ENCODE data around the gene FBXO34. TPM values are rescaled to one million over a fixed set of nuclear protein-coding genes. Genes with fewer than 3 reads are reported as not detected.

The FBXO34 gene
- total RNA-seq, 1 donor from 2014 or later = 32.4 TPM

GRCh38 chr14:55271572-55272298, 514 bp downstream of the FBXO34 start:
- Mint-ChIP-seq H3K27ac (peak overlapping the region; percentile 99), H3K9me3 (ENCODE audit: low read depth) (no peaks in the 10 kb centered on the region), H3K27me3 (no peaks in the 10 kb centered on the region), H3K4me1 (ENCODE audit: low read depth) (peaks cover 40% of the 10 kb centered on the region), H3K36me3 (ENCODE audit: insufficient read depth) (peaks cover 1% of the 10 kb centered on the region), H3K4me3 (ENCODE audit: low read depth) (peak overlapping the region; percentile 89)
- peak; percentile 47 for DNase-seq (ENCODE audit: low spot score, unreplicated experiment)
- TF ChIP-seq CTCF (IDR thresholded peaks at IDR 0.05; ENCODE audit: unreplicated experiment) = no peak

DNA sequence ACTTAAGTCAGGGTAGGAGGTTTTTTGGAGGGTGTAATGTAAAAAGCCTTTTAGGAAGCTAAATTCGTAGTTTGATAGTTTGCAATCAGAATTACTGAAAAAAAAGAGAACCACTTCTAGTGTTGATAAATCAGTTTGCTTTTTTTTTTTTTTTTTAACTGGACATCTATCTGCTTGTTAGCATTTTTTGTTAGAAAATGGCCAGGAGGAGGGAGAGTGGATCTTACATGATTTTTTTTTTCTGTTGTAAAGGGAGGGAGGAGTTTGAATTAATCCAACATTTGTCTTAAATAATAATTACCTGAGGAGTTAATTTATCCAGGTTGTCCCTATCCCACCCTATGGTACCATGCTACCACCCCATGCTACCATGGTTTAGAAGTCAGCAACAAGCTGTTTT, 1.2 kb downstream of the FBXO34 start:
- Mint-ChIP-seq H3K4me1 (ENCODE audit: low read depth) (peaks cover 45% of the 10 kb centered on the region), H3K27me3 (no peaks in the 10 kb centered on the region), H3K9me3 (ENCODE audit: low read depth) (no peaks in the 10 kb centered on the region), H3K4me3 (ENCODE audit: low read depth) (peak overlapping the region; percentile 89), H3K27ac (peak overlapping the region; percentile 99), H3K36me3 (ENCODE audit: insufficient read depth) (peaks cover 1% of the 10 kb centered on the region)
- no peak for TF ChIP-seq CTCF (IDR thresholded peaks at IDR 0.05; ENCODE audit: unreplicated experiment)
- no peak for DNase-seq (ENCODE audit: low spot score, unreplicated experiment)

- H3K4me1 Mint-ChIP-seq (ENCODE audit: low read depth) = peaks cover 51% of the 10 kb centered on the region
- H3K4me3 Mint-ChIP-seq (ENCODE audit: low read depth) = peak overlapping the region; percentile 89
- no peak for TF ChIP-seq CTCF (IDR thresholded peaks at IDR 0.05; ENCODE audit: unreplicated experiment)
- no peaks in the 10 kb centered on the region for H3K27me3 Mint-ChIP-seq
- H3K36me3 Mint-ChIP-seq (ENCODE audit: insufficient read depth) = peaks cover 1% of the 10 kb centered on the region
- peak overlapping the region; percentile 76 for H3K27ac Mint-ChIP-seq
- H3K9me3 Mint-ChIP-seq (ENCODE audit: low read depth) = no peaks in the 10 kb centered on the region
- DNase-seq (ENCODE audit: low spot score, unreplicated experiment) = no peak
Observed at GRCh38 chr14:55272922-55273321, 1.7 kb downstream of the FBXO34 start.

GRCh38 chr14:55274146-55274545, 2.9 kb downstream of the FBXO34 start:
- peak overlapping the region; percentile 89 for H3K4me3 Mint-ChIP-seq (ENCODE audit: low read depth)

GRCh38 chr14:55274751-55275150, 3.5 kb downstream of the FBXO34 start:
- H3K9me3 Mint-ChIP-seq (ENCODE audit: low read depth) = no peaks in the 10 kb centered on the region
- peaks cover 5% of the 10 kb centered on the region for H3K36me3 Mint-ChIP-seq (ENCODE audit: insufficient read depth)
- TF ChIP-seq CTCF (IDR thresholded peaks at IDR 0.05; ENCODE audit: unreplicated experiment) = no peak
- H3K4me3 Mint-ChIP-seq (ENCODE audit: low read depth) = no peak overlapping the region
- H3K4me1 Mint-ChIP-seq (ENCODE audit: low read depth) = peaks cover 54% of the 10 kb centered on the region
- peak overlapping the region; percentile 23 for H3K27ac Mint-ChIP-seq
- no peak for DNase-seq (ENCODE audit: low spot score, unreplicated experiment)
- H3K27me3 Mint-ChIP-seq = no peaks in the 10 kb centered on the region

More at GRCh38 chr14:55274146-55274545, 2.9 kb downstream of the FBXO34 start:
- peak overlapping the region; percentile 76 for H3K27ac Mint-ChIP-seq
- H3K9me3 Mint-ChIP-seq (ENCODE audit: low read depth) = no peaks in the 10 kb centered on the region
- H3K4me1 Mint-ChIP-seq (ENCODE audit: low read depth) = peaks cover 54% of the 10 kb centered on the region
- H3K27me3 Mint-ChIP-seq = no peaks in the 10 kb centered on the region
- TF ChIP-seq CTCF (IDR thresholded peaks at IDR 0.05; ENCODE audit: unreplicated experiment) = no peak
- DNase-seq (ENCODE audit: low spot score, unreplicated experiment) = no peak
- H3K36me3 Mint-ChIP-seq (ENCODE audit: insufficient read depth) = peaks cover 1% of the 10 kb centered on the region
